GM21447 (cell line): ENCODE data around the gene PIAS2.
A peak's percentile ranks its signal among the peaks of the same experiment; 100 is the strongest.
"Not testable (repeated sequence)": the region's sequence is repeated elsewhere in the genome, so short reads cannot be mapped to it uniquely, and the experiment has no call there.

Source experiments
- ATAC-seq: cut with Tn5 transposase; IDR thresholded peaks from one replicate; pipeline ENCODE4 v1.9.1; 2021; ENCODE audit not compliant: unreplicated experiment

The PIAS2 gene

DNA sequence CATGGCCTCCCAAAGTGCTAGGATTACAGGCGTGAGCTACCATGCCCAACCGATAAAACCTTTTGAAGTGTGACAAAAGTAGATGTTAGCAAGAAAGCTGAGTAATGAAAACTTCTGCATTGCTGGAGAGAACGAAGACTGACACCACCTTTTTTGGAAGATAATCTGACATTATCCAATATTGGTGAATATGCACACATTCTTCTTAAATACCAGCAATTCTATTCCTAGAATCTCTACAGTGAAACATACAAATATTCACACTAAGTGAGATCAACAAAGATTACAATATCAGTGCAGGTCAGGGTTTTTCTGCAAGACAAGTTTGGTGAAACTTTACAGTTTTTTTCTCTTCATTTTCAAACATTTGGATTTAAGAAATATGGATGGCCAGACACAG, 7.8 kb downstream of the PIAS2 start:
- no peak for ATAC-seq

GRCh38 chr18:46903406-46903805, 13.9 kb downstream of the PIAS2 start:
- ATAC-seq, result no peak

DNA sequence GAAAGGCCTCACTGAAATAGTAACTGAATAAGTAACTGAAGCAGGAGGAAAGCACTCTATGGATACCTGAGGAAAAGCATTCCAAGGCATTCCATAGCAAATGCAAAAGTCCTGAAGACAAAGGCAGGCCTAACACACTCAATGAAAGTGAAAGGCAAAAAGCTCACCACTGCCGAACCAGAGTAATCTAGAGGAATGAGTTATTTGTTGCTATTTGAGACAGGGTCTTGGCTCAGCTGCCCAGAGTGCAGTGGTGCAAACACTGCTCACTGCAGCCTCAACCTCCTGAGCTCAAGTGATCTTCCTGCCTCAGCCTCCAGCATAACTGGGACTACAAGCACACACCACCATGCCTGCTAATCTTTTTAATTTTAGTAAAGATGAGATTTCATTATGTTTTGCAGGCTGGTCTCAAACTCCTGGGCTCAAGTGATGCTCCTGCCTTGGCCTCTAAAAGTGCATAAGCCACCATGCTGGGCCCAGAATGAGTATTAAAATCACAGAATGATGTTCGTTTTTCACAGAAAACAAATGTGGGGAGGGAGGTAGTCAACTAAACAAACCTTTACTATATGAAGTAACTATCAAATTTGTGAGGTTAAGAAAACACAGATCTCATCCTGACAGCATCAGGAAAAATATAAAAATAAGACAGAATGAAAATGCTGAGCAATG, 17.9 kb downstream of the PIAS2 start:
- peak; percentile 85 for ATAC-seq

DNA sequence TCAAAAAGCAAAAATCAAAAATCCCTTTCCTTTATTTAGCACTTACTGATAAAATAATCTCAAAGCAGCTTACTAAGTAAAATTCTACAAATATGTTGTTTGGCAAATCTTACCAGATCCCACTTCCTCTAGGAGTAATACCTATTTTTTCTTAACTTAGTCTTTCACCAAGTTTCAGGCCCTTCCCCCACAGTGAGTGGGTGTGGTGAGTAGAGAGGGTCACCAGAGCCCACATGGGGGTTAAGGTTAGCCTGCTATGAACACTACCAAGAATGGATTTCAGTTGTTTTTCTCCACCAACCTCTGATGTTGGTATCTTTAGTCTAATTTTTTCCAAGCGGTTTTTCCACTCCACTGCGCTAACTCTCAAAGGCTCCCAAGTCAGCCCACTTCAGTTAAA, 23.2 kb downstream of the PIAS2 start:
- no peak for ATAC-seq

DNA sequence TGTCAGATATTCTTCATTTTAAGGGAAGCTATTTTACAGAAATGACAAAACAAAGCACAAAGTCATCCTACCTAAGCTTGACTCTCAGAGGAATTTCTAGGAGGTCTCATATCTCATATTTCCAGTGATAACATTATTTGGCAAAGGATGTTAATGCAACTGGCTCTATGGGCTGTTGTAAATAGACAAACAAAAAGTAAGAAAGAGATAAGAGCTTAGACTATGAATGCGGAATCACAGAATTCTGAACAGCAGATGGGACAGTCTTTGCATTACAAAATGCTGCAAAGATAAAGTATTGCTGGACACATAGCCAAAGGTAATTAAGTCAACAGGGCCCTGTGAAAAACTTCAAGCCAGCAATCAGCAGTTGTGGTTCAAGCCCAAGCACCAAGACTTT, 23.9 kb downstream of the PIAS2 start:
- ATAC-seq, result no peak

- peak; percentile 34 for ATAC-seq
Measured at GRCh38 chr18:46892842-46893241, 24.5 kb downstream of the PIAS2 start.

DNA sequence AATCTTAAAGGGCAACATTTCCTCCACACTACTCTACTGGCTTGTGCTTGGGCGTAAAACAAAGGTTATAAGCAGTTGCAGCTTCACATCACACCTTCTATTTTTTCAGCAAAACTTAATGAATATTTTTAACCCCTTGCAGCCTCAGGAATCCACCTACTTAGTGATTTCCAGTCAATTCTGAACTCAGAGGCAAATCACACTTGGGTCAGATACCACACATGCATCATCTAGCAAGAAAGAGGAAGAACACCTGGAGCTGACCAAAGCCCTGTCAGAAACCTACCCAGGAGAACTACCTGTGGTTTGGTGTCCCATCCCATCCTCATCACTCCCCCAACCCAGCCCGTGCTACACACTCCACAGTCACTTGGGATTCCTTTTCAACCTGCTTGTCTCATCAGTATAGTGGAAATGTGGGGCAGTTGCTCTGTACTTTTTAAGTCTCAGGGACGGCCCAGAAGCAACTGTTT, 25.5 kb downstream of the PIAS2 start:
- peak; percentile 87 for ATAC-seq

- no peak for ATAC-seq
Measured at GRCh38 chr18:46888965-46889364, 28.3 kb downstream of the PIAS2 start.

DNA sequence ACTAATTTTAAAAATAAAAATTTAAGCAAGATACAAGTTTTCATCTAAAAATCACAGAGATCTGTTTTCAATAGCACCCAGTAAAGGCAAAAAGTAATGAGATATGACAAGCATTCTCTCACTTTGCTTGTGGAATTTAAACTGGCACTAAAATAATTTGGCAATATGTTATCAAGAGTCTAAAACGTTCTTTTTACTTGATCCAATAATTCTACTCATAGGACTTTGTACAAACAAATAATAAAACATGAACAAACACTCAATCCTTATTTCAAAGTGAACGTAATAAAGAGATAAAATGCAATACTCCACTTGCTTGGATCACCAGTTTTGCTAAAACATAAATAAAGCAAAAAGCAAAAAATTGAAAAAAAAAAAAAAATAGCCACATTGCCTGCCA, 30.4 kb downstream of the PIAS2 start:
- no peak for ATAC-seq

- ATAC-seq, result no peak
Measured at GRCh38 chr18:46883180-46883579, 34.1 kb downstream of the PIAS2 start.

DNA sequence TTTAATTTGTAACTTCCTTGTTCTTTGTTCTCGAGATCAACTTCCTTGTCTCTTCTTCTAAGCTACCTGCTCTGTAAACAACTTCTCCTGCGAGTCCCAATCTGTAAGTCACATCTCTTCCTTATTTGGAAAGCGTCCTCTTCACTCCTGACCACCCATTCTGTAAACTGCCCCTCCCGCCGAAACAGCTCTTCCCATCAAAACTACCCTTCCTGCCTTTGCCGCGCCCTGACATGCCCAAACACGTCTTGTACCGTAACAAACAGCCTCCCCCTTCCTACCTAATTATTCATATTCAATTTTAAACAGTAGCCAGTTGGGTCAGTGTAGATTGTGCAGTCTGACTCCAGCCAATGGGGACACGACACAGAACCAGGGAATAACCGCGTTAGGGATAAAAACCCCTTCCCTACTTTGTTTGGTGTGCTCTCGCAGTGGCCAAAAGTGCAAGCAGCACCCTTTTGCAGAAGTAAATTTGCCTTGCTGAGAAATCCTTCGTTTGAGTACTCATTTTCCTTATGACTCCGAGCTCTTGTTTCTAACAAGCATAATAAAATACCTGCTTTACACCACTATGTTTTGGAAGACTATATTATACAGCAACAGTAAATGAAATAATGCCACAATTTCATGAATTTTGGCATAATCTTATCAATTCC, 39.8 kb downstream of the PIAS2 start:
- no peak for ATAC-seq

GRCh38 chr18:46868169-46868921, 49.0 kb downstream of the PIAS2 start:
- no peak for ATAC-seq

DNA sequence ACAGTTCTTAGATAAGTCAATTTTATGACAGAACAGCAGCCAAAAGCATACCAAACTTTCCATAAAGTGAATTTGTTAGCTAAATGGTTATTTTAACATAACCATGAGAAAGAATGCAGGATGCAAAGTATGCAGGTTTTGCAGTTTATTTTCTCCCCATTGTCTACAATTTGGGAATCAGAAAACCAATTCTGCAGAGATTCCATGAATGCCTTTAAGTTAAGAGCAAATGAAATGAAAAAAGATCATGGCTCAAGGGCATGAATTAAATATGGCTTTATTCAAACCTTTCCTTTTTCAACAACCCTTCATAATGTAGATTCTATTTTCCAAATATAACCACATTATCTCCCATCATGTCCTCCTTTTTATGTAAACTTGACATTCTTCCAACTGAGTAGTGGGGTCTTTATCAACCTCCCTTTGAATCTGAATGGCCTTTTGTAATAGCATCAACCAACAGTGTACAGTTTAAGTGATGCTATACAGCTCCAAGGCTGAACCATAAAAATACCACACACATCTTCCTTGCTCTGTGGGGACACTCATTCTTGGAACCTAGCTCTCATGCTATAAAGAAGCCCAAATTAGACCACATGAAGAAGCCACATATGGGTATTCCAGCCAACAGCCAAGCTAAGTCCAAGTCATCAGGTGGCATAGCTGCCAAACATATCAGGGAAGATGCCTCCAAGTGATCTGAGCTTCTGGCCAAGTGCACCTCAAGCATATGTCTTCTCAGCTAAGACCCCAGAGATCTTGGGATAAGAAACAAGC, 49.8 kb downstream of the PIAS2 start:
- ATAC-seq, result no peak

DNA sequence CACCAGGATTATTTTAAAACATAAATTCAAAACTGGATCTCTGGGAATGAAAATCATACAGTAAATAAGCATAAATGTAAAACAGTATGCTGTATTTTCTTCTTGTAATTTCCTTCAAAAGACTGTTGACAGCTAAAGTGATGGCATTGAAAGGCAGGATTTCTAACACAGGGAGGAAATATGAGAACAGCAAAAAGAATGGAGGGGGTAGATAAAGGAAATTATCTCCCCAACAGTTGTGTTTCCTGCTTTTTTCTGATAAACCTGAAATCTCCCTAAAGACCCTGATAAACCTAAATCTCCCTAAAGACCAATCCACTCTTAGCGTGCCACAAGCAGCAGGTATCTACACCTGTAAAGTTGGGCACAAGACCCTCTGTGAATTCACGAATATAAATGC, 50.8 kb downstream of the PIAS2 start:
- ATAC-seq, result no peak

- ATAC-seq, result not testable (repeated sequence)
Measured at GRCh38 chr18:46865245-46865644, 52.1 kb downstream of the PIAS2 start.

GRCh38 chr18:46859855-46860254, 57.5 kb downstream of the PIAS2 start:
- ATAC-seq, result peak; percentile 68

DNA sequence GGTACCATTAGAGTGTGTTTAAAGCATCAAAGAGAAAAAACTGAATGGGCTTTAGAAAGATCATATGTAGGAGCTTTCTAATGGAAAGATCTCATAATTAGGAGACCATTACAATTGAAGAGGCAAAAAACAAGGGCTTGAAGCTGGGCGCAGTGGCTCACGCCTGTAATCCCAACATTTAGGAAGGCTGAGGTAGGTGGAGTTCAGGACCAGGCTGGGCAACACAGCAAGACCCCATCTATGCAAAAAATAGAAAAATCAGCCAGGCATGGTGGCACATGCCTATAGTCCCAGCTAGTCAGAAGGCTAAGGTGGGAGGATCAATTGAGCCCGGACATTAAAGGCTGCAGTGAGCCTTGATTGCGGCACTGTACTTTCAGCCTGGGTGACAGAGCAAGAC, 59.0 kb downstream of the PIAS2 start:
- no peak for ATAC-seq

- no peak for ATAC-seq
Measured at GRCh38 chr18:46856973-46857372, 60.3 kb downstream of the PIAS2 start.

GRCh38 chr18:46849007-46849406, 68.3 kb downstream of the PIAS2 start:
- ATAC-seq, result no peak

DNA sequence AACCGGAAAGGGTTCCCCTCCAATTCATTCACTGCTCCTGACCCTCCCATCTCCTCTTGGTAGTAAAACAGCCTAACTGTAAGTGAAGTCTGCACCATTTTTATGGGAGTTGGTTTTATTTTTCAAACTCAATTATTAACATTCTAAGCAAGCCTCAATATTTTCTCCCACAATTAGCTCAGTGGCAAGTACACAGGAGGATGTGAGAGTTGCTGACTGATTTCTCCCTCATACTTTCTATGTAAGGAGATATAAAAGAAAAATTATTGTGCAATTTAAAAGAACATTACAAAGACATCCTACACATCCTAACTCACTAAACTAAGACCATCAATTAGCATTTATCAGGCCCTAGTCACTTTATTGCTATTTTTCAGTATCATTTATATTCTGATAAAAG, 73.9 kb downstream of the PIAS2 start:
- ATAC-seq, result no peak

- no peak for ATAC-seq
Measured at GRCh38 chr18:46842583-46842982, 74.7 kb downstream of the PIAS2 start.
